ENCODE results near the gene HPCAL4.

Gene HPCAL4

DNA sequence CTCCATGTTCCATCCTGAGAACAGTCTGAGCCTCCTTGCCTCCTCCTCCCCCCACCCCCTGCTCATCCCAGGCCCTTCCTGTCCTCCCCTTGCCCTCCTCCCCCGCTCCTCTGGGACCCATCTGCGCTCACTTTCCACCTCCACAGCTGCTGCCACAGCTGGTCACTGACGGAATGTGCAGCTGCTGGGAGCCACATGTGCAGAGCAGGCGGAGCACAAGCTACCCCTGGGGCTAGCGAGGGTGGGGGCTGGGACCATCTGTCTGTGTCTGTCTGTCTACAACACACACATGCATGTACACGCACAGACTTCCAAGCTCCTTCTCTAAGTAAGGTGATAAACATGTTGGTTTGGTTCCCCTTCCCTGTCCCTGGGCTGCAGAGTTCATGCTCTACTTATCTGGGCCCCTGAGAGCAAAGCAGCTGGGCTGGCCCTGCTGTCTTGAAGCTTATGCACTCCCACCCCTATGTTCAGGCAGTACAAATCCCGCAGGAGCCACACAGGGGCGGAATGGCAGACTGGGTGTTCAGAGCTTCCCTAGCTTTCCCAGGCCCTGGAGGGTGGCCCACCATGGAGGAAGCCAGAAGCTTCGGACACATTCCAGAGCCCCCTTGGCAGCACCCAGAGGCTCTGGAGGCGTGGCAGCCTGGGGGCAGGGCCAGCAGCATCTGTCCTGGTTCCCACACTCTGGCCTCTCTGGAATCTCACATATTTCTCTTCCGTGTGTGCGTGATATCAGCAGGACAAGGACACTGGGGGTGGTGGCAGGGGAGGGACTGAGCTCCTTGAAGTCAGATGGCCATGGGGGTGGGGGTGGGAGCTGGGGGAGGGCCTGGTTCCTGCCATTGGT lies 44.8 kb downstream of the HPCAL4 start:
- DNase-seq, result no peak

DNA sequence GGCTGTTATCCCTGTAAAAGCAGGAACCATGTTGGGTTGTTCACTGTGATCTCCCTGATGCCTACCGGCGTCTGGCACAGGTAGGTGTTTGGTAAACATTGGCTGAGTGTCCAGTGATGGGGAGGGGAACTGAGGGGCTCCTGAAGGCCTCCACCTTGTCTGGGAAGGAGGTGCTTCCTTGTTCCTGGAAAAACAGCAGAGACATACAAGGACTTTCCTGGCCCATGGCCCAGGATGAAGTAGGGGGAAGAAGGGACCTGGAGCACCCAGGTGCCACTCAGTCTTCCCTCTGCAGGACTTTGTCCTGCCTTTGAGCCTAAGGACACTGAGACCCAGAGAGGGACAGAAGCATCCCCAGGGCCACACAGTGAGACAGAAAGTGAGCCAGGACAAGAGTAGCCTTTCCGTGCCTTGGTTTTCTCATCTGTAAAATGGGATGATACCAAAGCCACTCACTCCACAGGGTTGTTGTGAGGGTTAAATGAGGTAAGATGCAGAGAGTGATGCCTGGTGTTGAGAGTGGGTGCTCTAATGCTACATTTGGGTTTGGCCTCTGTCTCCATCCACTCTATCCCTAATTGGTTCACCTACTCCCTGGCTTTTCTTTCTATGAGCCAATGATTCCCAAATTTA lies 45.7 kb downstream of the HPCAL4 start:
- no peak for DNase-seq

DNA sequence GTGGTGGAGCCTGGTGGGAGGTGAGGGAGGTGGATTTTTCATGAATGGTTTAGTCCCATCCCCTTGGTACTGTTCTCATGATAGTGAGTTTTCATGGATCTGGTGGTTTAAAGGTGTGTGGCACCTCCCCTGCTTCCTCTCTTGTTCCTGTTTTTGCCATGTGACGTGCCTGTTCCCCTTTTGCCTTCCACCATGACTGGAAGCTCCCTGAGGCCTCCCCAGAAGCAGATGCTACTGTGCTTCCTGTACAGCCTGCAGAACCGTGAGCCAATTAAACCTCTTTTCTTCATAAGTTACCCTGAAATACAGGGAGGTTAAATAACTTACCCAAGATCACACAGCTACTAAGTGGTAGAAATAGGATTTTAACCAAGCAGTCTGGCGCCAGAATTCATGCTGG lies 47.5 kb downstream of the HPCAL4 start:
- DNase-seq, result no peak

DNA sequence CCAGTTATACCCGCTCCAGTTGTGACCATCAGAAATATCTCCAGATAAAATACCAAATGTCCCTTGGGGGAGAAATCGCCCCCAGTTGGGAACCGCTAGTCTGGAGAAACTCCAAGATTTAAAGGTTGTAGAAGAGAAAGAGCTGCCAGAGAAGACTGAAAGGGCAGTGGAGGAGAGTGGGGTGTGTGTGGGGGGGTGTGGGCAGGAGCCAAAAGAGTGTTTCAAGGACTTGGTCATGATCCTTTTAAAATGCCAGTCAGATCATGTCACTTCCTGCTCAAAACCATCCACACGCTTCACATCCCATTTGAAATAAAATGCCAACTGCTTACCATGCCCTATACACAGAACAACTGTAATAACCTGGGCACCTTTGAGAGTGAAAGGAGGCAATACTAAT lies 48.4 kb downstream of the HPCAL4 start:
- DNase-seq, result no peak

DNA sequence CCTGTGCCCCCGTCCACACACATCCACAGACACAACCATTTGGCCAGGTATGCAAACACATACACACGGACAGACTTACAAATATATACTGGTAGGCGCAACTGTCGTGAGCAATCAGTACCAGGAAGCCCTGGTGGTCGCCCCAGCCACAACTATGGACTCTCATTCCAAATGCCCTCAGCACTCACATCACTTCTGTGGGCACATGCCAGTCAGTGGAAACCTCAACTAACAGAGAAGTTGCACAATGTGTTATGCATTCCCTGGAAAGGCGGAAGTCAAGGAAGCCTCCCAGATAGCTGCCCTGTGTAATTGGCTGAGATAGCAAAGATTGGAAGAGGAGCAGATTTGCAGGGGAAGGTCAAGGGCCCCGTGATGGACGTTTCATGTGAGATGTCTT lies 50.4 kb downstream of the HPCAL4 start:
- DNase-seq, result no peak

DNA sequence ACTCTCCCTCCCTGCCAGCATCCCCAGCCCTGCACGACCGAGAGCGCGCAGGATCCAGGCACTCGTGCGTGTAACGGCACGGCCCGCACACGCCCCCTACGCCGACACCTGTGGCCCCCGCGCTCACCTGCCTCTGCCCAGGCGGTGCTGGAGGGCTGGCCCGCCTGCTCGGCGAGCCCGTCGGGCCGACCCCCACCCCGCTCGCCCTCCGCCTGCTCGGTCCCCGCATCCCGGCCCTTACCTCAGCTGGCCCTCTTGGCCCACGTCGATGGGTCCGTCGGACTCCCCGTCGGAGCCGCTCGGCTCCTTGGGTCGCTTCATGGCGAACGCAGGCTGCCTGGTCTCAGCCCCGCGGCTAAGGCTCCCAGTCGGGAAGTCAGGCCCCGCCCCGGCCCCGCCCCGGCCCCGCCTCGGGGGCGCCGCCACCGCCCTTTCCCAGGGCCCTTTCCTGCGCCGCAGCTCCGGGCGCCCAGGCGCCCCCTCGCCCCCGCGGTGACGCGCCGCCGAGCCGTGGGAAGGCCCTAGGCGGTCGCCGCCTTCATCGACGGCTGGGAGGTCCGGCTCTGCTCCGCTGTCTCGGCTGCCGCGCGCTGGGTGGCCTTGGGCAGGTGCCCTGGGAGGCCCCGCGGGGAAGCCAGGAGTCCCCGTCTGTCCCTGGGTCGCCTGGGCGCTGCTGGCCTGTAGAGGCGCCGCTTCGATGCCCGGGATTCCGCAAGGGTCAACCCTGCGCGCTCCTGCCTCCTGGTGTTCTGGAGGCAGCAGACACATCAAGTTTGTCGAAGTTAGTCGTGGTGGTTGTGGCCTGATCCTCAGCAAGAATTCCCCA lies 51.7 kb downstream of the HPCAL4 start, which contains the start of gene HEYL:
TSS of gene HEYL (minus strand) at position 339 of the 826 bp plus-strand sequence. CDS start at position 321, 18 bp downstream.
- no peak for DNase-seq

DNA sequence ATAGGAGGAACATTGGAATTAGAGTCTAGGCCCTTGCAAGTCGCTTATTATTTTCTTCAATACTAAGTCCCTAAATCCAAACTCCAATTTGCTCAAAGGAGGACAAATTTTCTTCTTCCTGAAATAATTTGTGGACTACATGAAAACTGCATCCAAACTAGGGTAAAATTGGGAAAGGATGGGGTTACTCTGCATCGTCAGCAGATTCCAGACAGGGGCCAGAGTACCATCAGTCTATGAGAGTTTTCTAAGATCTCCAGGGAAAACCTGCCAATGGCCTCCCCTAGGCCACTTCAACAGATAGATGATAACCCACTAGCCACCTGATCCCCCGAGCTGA lies 52.3 kb downstream of the HPCAL4 start:
- DNase-seq, result no peak

DNA sequence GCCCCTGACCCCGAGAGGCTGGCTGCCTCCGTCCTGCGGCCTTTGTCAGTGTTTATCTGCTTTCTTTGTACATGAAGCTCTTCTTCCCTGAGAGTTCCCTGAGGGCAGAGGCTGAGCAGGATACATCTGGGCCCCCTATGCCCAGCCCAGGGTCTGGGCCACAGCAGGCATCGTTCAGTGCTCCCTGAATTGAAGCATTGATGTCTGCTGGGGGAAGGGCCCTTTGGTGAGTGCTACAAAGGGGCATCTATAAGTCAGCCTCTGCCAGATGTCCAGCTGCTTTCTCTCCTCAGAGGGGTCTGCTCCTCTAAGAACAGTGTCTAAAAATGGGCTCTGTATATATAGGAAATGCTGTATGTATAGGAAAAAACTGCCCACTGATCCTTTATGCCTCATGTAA lies 53.9 kb downstream of the HPCAL4 start:
- DNase-seq, result no peak

DNA sequence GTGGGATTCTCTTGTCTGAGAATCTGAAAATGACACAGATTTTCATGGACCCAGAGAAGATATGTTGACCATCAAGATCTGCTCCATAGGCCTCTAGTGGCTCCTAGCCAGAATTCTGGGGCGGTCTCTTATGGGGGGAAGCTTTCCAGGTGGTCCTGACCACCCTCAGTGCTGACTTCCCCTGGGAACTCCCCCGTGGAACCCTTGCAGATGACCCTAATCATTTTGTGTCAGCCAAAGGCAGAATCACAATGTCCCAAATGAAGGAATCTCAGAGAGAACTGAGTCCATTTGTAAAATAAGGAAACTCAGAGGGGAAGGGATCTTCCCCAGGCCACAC lies 55.4 kb downstream of the HPCAL4 start:
- no peak for DNase-seq

DNA sequence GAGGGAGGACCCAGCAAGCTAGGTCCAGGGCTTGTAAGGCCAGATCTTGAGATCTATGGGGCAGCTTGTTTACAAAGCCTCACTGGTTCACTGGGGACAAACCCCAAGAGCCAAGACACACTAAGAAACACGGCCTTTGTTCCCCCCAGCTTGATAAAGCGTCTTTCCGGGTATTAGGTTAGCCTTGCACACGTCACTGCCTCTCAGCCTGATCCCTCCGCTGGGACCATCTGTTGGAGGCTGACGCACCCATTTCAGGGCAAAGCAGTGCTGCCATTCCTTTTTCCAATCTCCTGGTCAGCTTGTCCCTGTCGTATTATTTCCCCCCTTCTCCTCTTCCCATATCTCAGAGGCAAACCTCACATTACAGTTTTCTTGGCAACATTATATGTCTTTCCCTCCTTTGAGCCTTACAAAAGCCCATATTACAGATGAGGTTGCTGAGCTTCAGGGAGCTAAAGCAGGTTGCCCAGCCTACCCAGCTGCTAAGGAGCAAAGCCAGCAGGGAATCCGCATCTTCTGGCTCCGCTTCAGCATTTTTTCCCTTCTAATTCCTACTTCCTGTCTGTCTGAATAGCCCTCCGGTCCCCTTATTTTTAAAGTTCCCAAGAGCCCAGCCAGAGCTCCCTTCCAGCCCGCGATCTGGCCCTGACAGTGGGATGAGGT lies 55.9 kb downstream of the HPCAL4 start:
- DNase-seq, result no peak

DNA sequence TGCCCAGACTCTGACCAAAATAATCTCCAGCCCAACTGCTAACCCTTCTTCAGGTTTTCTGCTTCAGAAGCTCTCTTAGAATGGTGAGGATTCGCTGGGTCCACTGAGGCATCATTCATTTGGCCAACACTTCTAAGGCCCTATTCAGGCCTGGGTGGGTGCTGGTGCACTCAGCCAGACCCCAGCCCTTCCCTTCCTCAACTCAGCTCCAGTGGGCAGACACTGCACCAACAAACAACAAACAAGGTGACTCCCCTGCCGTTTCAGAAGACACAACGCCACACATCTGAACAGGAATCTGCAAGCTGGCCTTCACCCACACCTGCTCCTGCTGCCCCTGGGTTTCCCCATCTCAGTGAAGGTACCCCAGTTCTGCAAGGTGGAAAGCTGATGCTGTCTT lies 57.8 kb downstream of the HPCAL4 start:
- DNase-seq, result no peak

DNA sequence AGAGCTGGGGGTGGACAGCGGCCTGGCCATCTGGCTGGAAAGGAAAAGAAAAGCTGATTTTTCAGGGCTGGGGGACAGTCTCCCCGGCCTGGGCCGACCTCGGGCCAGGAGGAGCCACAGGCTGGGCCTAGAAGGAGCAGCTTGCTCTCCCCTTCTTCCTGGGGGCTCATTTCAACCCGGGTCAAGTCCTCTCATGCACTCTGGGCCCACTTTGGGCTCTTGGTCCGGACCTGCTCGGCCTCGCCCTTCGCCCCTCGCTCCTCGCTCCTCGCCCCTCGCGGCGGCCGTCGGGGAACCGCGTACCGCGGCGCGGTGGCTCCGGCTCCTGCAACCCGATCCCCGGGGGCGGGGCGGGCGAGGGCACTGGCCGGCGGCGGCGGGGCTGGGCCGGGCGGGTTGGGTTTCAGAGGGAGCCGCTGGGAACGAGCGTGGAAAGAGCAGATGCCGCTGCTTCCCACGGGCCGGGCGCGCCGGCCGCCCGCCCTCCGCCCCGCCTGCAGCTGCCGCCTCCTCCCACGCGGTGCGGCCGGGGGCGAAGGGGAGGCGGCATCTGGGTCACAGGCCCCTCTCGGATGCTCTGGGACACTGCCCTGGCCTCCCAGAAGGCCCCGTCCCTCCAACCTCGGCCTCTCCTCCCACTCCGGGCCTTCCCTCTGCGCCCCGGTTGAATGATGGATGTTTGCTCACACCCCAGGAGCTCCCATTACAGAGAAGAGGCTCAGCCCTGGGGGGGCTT lies 58.4 kb downstream of the HPCAL4 start:
- no peak for DNase-seq

DNA sequence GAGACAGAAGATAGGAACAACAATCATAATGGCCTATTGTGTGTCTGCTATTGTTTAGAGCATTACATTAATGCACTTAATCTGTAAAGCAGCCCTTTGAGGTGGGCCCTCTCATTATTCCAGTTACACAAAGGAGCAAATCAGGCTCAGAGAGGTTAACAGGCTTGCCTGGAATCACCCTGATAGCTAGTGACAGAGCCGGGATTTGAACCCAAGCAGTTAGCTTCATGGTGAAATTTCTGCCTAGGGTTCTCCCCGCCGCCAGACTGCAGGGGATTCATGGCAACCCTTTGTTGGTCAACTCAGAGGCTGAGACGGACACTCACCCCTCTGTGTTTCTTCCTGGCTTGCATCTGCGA lies 58.9 kb downstream of the HPCAL4 start:
- no peak for DNase-seq

DNA sequence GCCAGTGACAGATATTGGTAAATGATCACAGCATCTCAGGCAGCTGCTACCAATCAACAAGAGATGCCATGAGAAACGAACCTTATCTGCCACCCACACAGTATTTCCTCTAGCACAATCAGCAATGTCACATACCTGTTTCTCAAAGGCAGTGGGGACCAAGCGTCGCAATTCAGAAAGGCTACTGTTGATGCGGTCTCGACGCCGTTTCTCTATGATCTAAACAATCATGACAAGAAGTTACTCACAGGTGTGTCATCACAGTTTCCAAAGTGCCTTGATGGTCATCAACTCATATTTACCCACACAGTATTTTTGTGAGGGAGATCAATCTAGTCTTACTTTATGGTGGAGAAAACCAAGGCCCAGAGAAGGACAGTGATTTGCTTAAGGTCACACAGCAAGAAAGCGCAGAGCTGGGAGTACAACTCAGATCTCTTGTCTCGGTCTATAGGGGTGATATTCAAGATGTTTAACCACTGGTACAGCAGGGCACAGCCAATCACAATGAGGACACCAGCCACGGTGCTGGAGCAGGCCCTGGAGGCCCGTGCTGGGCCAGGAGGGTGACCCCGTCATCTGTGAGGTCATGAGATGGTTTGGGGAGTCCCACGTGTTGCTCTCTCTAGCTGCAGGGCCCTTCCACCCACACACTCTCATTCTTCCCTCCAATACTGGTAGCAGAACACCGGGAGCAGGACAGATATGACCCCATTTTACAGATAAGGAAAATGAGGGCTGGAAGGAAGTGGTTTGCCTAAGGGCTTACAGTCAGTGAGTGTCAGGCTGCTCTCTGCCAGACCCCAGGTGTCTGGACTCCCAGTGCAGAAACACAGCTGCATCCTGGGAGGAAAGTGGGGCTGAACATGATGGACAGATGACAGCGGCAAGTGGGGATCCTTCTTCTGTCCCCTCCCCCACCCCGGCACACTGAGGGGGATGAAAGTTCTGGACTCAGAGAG lies 59.6 kb downstream of the HPCAL4 start:
- no peak for DNase-seq

DNA sequence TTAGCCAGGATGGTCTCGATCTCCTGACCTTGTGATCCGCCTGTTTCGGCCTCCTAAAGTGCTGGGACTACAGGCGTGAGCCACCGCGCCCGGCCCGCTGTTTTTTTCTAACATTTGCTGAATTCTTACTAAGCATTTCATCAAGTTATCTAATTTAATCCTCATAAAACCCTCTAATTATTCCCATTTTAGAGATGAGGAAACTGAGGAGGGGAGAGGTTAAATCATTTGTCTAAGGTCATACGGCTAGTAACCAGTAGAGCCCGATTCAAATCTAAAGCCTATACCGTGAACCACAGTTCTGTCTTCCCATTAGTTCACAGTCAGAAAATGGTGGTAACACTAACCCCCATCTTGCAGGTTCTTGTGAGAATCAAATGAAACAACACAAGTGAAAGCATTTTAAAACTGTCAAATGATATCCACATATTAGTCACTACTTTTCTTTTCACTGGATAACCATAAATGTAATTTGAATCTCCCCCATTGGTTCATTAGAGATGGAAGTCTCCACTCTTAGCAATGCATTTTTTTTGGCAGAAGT lies 62.4 kb downstream of the HPCAL4 start:
- no peak for DNase-seq

Measured in cortex of kidney (tissue), 1 donor.